SK-MEL-5 (cell line): ENCODE measurements around the gene DPH3. TPM values are rescaled to one million over a fixed set of nuclear protein-coding genes. Genes with fewer than 3 reads are reported as not detected.

Experiments used
- DNase-seq: peaks from one replicate; pipeline ENCODE4 v3.0.0-alpha.2; 2016; ENCODE audit warnings: low read depth, low spot score
- in situ Hi-C: cut with HindIII; loops from 2 replicates; pipeline ENCODE4 v1.10.0; 2016; ENCODE audit warnings: low sequenced_read_pairs, high pct_unique_total_duplicates, low pct_unique_long_range_greater_than_20kb
- total RNA-seq: library from RNA; depleted of rRNA; stranded (reverse); fragments of >200 nt; shearing (Covaris generic); gene quantifications from 2 replicates; pipeline ENCODE4 v1.2.3, GENCODE V29; 2014

DPH3 gene
- total RNA-seq, 1 experiment from 2014 or later: 29.8 TPM

DNA sequence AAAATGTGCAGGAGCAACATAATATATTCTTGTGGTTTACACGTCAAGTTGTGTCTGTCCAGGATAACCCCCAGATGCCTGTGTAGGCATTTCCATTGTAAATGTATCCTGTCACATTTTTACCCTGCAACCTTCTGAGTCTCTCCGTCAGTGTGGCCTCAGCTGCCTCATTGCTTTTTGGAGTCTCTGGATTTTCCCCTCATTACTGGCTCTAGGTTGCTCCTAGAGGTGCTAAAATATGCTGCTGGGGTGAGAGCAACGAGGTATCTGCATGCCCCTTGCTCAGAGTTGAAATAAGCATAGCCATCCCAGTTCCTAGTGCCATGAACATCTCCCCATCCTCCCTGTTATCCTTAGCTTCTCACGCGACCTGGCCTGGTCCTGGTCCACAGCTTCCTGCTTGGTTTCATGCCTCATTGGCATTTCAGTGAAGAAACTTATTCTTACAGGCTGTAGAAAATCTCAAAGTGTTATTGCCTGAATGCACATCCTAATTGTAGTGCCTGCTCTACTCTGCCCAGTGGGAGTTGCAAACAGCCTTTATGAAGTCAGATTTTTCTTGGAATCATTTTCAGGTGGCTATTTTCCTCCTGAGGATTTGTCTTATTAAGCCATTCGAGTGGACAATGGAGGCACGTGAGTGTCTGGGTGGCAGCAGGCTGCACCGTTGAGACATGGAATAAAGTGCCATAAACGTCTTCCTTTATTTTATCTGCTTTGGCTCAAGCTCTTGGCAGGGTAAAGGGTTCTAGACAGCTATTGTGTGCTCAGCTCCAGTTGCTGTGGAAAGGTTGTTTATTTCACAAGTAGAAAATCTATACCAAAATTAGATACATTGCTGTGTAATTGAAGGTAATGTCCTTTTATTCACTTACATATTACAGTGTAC, 33.5 kb upstream of the DPH3 start:
- DNase-seq: no peak
- in situ Hi-C loops: no loop called here

GRCh38 chr3:16295298-16295890, 30.7 kb upstream of the DPH3 start:
- in situ Hi-C loops: no loop called here
- no peak for DNase-seq

DNA sequence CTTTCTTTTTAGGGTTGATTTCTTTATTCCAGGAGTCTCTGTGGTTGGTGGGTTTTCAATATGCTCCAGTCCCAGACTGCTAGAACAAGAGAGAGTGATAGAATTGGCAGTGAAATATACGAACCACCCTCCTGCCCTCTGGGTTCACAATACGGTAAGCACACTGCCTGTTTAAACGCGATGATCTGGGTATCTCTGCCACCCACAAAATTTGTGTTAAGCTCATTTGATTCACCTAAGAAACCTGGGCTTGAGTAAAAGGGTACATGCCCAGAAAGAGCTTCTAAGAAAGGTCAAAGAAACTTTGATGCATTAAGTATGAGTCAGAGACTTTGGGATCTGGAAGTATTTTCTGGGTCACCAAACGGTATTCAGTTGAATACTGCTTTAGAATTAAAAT, 30.1 kb upstream of the DPH3 start:
- in situ Hi-C loops: no loop called here
- no peak for DNase-seq

DNA sequence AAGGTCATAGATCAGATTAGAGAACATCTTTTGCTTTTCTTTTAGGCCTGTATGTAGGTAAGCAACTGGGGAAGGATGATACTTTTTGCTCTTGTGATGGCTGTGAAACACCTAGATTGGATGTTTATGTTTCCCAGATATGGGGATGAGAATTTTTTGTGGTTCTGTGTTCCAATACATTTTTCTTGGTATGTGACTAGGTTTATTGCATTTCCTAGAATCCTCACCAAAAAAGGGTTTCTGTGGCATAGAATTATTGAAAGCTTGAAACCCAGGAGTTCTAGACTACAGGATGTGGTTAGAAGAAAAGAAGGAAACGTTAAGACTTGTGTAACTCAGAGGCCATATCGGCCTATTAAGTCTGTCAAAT, 26.1 kb upstream of the DPH3 start:
- in situ Hi-C loops: no loop called here
- no peak for DNase-seq

DNA sequence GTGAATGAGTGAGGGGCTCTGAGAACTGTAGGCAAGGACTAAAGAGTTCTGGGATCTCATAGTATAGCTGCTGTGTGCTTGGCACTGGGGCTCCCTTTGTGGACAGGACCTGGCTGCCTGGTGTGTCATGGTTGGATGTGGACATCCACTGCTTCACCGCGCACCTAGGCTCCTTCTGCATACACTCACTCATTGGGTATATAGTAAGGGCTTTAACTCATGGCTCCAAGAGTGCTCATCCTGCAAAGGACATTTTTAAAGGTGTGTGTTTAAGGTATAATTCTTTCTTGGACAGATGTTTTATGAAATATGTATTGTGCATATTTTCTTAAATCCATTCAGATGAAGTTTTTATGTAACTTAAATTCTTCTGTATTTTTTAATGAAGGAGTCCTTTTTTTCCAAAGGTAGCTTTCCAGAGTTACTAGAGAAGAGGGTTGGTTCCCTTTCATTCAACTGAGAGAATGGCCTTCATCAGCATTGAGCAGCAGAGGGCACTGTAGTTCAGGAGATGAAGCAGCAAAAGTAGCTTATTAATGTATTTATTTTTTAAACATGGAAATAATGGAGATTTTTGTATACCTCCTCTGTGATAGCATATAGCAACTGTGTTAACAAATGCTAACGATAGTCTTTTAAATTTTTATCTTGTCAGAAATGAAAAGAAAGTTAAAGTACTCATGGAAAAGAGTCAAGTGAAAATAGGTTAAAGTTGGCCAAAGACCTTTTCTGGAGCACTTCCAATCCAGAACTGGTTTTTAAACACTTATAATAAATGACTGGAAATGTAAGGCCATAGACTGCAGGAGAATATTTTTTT, 25.5 kb upstream of the DPH3 start:
- peak; percentile 61 for DNase-seq
- in situ Hi-C loops: no loop called here

- DNase-seq: no peak
- in situ Hi-C loops: no loop called here
Observed at GRCh38 chr3:16289144-16289889, 24.6 kb upstream of the DPH3 start.

DNA sequence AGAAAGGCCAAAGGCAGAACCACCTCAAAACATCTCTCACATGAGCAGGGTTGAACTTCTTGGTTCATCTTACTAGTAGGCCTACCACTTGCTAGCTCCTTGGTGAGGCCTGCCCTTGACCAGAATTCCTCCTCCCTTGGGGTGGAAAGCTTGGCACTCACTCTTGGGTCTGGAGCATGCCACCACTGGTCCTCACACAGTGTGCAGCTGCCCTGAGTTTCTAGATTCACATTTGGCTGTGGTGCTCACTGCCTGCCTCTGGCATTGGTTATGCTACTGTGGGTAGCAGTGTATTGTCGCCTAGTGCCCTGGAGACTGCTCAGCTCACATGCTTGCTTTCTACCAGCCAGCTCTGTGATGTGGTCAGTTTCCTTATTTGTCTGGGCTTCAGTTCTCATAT, 23.9 kb upstream of the DPH3 start:
- no peak for DNase-seq
- in situ Hi-C loops: no loop called here

DNA sequence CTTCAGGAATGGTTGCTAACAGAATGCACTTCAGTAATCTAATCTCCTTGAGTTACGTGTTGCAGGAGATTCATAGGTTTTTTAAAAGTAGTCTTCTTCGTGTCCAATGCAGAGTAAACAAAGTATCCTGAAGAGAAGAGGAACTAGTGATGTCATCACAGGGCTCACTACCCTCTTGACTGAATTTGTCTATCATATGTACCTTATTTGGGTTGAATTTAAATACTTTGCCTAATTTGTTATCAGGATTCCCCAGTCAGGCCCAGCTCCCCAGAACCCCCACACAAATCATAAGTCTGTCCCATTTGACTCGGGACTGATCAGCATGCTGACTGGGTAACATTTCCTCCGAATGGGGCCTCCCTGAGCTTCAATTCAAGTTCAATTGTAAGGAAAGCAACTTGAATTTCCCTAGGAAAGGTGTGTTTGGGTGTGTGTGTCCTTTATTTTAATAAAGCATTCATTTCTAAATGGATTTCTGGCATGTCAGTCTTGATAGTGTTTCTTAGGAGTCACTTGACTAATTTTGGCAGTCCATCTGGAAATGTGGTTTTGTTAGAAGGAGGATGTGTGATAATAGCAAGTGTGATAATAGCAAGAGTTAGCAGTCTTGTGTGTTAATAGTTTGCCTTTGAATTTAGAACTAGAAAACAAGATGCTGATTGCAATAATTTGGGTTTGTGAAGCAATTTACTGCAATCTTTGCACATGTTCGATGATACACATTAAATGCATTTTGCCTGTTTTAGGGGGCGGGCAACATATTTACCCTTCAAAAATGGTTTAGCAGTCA, 22.2 kb upstream of the DPH3 start:
- in situ Hi-C loops: no loop called here

GRCh38 chr3:16286161-16286560, 21.4 kb upstream of the DPH3 start:
- in situ Hi-C loops: no loop called here
- DNase-seq: no peak

More for the DNA sequence above, 22.2 kb upstream of the DPH3 start:
- DNase-seq: no peak

- no peak for DNase-seq
- in situ Hi-C loops: no loop called here
Observed at GRCh38 chr3:16284633-16285032, 19.9 kb upstream of the DPH3 start.

DNA sequence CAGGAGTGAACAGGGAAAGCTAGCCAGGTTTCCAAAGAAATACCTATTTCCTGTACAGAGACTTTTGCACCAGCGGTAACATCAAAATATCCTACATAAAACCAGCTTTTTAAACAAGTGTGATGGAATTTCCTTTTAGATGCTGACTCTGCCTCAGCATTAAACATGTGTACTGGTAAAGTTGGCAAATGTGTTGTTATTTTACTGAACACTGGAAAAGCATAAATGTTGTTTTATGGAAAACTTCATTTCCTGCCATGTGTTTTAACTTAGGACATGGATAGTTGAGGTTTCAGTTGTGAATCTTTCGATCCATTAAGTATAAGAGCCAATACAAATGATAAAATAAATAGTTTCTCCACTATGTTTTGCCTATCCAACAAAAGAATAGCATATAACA, 15.9 kb upstream of the DPH3 start:
- in situ Hi-C loops: no loop called here
- DNase-seq: no peak

GRCh38 chr3:16279010-16279801, 14.5 kb upstream of the DPH3 start:
- in situ Hi-C loops: no loop called here
- no peak for DNase-seq

GRCh38 chr3:16277471-16277870, 12.7 kb upstream of the DPH3 start:
- no peak for DNase-seq
- in situ Hi-C loops: no loop called here

DNA sequence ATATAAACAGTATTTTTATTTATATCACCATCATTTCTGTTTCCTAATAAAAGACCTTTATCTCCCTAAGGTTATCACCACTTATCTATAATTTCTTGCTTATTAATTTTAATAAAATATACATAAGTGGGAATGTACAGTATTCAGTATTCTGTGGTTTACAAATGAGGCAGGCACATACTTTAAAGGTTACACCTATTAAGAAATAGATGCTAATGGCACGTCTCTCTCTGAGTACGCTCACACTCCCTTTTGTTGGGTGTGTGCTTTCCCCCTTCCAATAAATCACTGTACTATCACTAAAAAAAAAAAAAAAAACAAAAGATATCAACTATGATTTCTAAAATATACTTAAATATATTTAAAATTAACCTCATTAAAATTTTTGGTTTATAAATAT, 9.1 kb upstream of the DPH3 start:
- DNase-seq: no peak
- in situ Hi-C loops: no loop called here

DNA sequence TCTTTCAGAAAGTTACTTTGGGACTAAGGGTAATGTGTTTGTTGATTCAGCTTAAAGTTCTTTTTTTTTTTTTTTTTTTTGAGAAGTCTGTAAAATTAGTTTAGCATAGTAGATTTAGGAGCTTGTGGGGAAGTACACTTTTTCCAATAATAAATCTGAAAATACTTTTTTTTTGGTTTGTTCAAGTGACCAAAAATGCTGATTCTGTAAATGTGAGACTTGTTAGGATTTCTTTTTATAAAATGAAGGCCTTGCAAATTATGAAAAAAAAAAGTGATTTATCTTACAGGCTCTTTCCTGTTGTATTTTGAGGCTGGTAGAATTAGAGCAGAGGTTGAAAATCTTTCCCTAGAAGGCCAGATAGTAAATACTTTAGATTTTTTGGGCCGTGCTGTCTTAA, 7.8 kb upstream of the DPH3 start:
- in situ Hi-C loops: no loop called here
- DNase-seq: no peak

DNA sequence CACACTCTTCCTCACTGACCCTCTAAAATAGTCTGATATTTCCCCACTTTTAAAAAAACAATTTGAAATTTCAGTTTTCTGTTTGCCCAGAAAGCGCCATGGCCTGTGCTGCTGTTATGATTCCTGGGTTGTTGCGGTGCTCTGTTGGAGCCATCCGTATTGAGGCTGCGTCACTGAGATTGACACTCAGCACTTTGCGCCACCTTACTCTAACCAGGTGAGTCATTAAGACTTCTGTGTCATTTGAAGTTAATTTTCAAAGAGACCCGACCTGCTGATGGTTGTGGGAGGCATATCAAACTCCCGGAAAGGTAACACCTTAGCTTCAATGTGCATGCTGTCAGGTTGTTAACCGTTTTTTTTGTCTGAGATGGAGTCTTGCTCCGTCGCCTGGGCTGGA, 6.1 kb upstream of the DPH3 start:
- in situ Hi-C loops: no loop called here
- DNase-seq: no peak
